Mesothelial cell of epicardium (in vitro differentiated cells): Measurements from ENCODE around the gene TNNI3K. TPM values are rescaled to one million over a fixed set of nuclear protein-coding genes. Genes with fewer than 3 reads are reported as not detected.

Experiments used
- DNase-seq, 2 experiments: peaks; one replicate each; pipeline ENCODE4 v3.0.0; 2021; ENCODE audit warnings: low spot score in 2 of 2; ENCODE audit not compliant: unreplicated experiment in 2 of 2
- H3K27ac Mint-ChIP-seq: 2 replicates; pipeline ENCODE4 v1.8.0; 2021; ENCODE audit warnings: mixed read lengths
- H3K27me3 Mint-ChIP-seq: 2 replicates; pipeline ENCODE4 v1.8.0; 2021; ENCODE audit warnings: low read depth, mixed read lengths
- H3K36me3 Mint-ChIP-seq: 2 replicates; pipeline ENCODE4 v1.8.0; 2021; ENCODE audit warnings: mixed read lengths
- H3K4me1 Mint-ChIP-seq: 2 replicates; pipeline ENCODE4 v1.8.0; 2021; ENCODE audit warnings: mixed read lengths
- H3K4me3 Mint-ChIP-seq: 2 replicates; pipeline ENCODE4 v1.8.0; 2021; ENCODE audit warnings: mild to moderate bottlenecking, moderate library complexity, mixed read lengths
- H3K9me3 Mint-ChIP-seq: 2 replicates; pipeline ENCODE4 v1.8.0; 2021; ENCODE audit warnings: mixed read lengths
- total RNA-seq: library from RNA; stranded (reverse); gene quantifications from 3 replicates; pipeline ENCODE4 v1.2.1, GENCODE V29; 2021
- TF ChIP-seq, protein P1 (sequence below): fragments of 200-600 bp; sonication (generic); IDR thresholded peaks from one replicate; pipeline ENCODE4 v1.5.0; 2021; ENCODE audit warnings: antibody characterized with exemption; ENCODE audit not compliant: unreplicated experiment

The TNNI3K gene
- total RNA-seq, 1 donor from 2014 or later, result 1.5 TPM

DNA sequence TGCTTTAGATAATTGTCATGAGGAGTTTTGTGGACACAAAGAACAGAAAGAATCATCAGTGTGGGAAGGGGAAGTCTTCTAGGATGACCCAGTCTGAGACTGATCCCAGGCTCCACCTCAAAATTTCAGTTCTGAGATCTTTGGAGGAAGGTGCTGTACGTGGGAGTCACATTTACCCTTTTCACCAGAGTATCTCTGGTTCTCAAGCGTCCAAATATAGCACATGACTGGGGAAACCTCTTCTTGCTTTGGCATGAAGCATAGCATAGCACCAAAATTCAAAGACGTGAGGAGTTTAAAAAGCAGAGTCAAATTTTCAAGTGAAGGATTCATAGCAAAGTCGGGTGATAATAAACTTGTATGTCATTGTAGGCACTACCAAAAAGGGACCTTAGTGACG is 180.7 kb downstream of the TNNI3K start:
- DNase-seq, result no peak
- no peak overlapping the region for H3K4me3 Mint-ChIP-seq
- peaks cover 9% of the 10 kb centered on the region for H3K27me3 Mint-ChIP-seq
- no peak overlapping the region for H3K27ac Mint-ChIP-seq
- peaks cover 3% of the 10 kb centered on the region for H3K9me3 Mint-ChIP-seq
- peaks cover 14% of the 10 kb centered on the region for H3K4me1 Mint-ChIP-seq
- TF ChIP-seq, protein P1, sequence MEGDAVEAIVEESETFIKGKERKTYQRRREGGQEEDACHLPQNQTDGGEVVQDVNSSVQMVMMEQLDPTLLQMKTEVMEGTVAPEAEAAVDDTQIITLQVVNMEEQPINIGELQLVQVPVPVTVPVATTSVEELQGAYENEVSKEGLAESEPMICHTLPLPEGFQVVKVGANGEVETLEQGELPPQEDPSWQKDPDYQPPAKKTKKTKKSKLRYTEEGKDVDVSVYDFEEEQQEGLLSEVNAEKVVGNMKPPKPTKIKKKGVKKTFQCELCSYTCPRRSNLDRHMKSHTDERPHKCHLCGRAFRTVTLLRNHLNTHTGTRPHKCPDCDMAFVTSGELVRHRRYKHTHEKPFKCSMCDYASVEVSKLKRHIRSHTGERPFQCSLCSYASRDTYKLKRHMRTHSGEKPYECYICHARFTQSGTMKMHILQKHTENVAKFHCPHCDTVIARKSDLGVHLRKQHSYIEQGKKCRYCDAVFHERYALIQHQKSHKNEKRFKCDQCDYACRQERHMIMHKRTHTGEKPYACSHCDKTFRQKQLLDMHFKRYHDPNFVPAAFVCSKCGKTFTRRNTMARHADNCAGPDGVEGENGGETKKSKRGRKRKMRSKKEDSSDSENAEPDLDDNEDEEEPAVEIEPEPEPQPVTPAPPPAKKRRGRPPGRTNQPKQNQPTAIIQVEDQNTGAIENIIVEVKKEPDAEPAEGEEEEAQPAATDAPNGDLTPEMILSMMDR, result no peak
- no peaks in the 10 kb centered on the region for H3K36me3 Mint-ChIP-seq

DNA sequence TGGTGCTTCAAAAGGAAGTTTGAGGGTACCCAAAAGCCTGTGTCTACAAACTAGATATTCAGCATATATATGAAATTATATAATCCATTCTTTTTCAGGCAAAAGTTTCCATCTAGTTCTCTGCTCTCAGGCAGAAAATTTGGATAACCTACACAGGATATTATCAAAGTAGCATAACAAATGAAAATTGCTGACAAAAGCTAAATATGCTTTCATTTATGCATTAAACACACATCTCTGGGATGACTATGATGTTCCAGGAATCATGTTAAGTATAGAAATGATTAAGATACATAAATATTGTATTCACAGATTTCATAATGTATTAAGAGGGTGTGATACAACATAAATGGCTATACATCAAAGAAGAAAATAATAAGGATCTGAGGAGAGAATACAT is 184.4 kb downstream of the TNNI3K start:
- H3K27me3 Mint-ChIP-seq, result peaks cover 10% of the 10 kb centered on the region
- no peak for DNase-seq
- TF ChIP-seq, protein P1, result no peak
- no peak overlapping the region for H3K27ac Mint-ChIP-seq
- H3K4me1 Mint-ChIP-seq, result peaks cover 21% of the 10 kb centered on the region
- peaks cover 3% of the 10 kb centered on the region for H3K9me3 Mint-ChIP-seq
- H3K4me3 Mint-ChIP-seq, result no peak overlapping the region
- no peaks in the 10 kb centered on the region for H3K36me3 Mint-ChIP-seq

DNA sequence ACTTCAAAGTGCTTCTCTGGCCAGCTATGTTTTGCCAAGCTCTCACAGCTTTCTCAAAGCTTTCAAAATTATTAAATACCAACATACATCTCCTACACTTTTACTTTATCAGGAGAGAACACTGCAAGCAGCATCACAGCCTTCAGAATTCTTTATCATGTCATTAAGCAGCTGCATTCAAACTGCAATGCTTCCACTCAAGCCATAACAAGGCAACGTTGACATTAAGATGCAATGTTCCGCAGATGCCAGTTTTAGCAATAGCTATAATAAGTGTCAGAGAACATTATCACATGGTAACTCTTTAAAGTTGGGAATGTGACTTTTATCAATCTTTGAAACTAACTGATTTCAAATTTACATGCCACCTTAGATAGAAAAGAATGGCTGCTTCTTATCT is 185.3 kb downstream of the TNNI3K start:
- TF ChIP-seq, protein P1, result no peak

DNA sequence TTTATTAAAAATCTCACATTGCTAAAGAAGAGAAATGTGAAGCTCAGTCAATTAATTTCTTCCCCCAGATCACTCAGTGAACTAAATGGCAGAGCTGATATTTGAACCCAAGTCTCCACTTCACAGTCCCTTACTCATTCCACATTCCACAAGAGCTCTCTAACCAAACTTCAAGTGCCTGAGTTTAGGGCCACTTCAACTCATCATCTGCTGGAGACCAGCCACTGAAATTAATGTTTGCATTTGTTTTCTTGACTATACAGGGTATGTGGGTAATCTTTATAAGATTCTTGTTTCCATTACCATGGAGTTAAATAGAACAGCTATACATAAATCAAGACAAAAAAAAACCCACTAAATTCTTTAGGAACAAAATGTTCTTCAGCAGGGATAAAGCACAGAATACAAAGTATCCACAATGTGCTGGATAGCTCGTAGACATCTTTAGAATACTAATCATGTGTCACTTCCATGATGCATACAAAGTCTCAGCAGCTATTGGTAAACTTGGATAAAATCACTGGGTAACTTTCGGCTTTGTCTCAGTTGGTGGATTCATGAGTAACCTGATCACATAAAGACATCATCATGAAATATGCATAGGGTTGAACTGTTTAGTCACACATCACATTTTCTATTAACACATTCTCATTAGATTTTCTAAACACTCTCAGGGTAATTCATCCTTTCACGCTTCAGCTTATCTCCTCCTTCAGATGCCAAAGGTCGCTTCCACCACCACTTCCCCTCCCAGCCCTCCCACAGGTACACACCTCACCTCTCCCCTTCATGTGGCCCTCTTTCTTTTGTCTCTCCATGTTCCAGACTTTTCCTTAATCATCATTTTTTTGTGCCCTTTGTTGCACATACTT is 187.5 kb downstream of the TNNI3K start:
- H3K27me3 Mint-ChIP-seq, result peaks cover 9% of the 10 kb centered on the region
- H3K27ac Mint-ChIP-seq, result no peak overlapping the region
- peaks cover 31% of the 10 kb centered on the region for H3K4me1 Mint-ChIP-seq
- TF ChIP-seq, protein P1, result no peak
- H3K9me3 Mint-ChIP-seq, result peaks cover 3% of the 10 kb centered on the region
- H3K36me3 Mint-ChIP-seq, result no peaks in the 10 kb centered on the region
- no peak for DNase-seq
- no peak overlapping the region for H3K4me3 Mint-ChIP-seq

More for the DNA sequence above, 185.3 kb downstream of the TNNI3K start:
- H3K27me3 Mint-ChIP-seq, result peaks cover 12% of the 10 kb centered on the region
- no peak for DNase-seq
- H3K9me3 Mint-ChIP-seq, result peaks cover 3% of the 10 kb centered on the region
- H3K27ac Mint-ChIP-seq, result no peak overlapping the region
- H3K4me1 Mint-ChIP-seq, result peaks cover 23% of the 10 kb centered on the region
- no peaks in the 10 kb centered on the region for H3K36me3 Mint-ChIP-seq
- no peak overlapping the region for H3K4me3 Mint-ChIP-seq

DNA sequence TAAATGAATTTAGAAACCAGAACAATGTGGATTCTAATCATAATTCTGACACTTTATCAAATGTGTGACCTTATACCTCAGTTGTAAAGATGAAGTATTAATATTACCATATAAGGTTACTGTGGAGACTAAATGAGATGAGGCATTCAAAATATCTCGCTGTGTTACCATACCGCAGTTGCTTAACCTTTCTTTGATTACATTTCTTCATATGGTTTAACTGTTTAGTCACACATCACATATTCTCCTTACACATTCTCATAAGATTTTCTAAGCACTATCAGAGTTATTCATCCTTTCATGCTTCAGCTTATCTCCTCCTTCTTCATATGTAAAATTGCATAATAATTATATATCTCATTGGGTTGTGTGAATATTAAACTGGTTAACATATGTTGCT is 188.3 kb downstream of the TNNI3K start:
- Mint-ChIP-seq H3K4me3 (no peak overlapping the region), H3K36me3 (no peaks in the 10 kb centered on the region), H3K27ac (no peak overlapping the region), H3K4me1 (peaks cover 31% of the 10 kb centered on the region), H3K27me3 (peaks cover 9% of the 10 kb centered on the region), H3K9me3 (no peaks in the 10 kb centered on the region)
- TF ChIP-seq, protein P1, result no peak
- DNase-seq, result no peak
